ENCODE measurements around the gene SLC9A8.

SLC9A8 gene

DNA sequence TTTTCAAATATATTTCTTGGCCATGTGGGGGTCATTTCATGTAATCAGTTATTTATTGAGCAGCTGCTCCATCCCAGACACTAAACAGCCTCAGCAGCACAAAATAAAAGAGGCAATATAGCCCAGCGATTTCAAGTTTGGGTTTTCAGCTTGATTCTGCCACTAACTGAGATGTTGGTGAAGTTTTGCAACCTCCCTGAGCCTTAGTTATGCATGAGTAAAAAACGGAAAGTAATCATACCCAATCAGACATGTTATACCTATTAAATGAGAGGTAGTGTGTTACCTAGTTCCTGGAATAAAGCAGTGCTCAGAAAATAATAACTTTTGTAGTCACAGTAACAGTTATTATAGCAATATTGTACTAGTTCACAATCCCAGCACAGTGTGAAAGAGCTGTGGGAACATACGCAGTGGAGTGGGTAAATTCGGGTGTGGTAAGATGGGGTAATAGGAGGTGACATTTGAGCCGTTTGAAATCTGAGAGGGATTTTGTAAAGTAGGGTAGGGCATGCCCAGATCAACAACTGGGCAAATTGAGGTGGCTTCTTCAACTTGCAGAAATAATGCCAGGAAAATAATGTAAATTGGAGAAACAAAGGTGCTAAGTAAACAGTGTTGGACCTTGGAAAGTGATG lies 1.5 kb downstream of the SLC9A8 start:
- DNase-seq (ENCODE audit: low spot score): no peak

DNA sequence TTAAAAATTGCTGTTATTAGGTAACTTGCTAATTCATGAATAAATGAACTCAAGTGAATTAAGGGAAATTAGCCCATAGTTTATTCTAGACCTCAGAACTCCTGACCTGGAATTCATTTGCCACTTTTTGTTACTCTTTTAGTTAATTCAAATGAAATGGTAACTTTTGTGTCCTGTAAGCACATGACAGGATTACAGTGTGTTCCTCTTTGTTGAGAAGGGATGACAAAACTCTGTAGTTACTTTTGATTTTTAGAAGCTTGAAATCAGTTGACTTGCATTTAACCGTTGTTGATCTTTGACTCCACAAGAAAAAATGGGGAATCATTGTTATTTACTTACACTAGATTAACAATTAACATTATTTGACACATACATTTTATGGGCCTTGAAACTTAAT lies 6.2 kb downstream of the SLC9A8 start:
- DNase-seq (ENCODE audit: low spot score): no peak

DNA sequence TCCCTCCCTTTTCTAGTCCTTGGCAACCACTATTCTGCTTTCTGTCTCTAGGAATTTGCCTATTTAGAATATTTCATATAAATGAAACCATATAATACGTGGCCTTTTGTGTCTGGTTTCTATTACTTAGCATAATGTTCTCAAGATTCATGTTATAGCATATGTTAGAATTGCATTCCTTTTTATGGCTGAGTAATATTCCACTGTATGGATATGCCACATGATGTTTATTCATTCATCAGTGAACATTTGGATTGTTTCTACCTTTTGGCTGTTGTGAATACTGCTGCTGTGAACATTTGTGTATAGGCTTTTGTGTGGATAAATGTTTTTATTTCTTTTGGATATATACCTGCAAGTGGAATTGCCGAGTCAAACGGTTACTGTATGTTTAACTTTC lies 7.1 kb downstream of the SLC9A8 start:
- DNase-seq (ENCODE audit: low spot score): no peak

DNA sequence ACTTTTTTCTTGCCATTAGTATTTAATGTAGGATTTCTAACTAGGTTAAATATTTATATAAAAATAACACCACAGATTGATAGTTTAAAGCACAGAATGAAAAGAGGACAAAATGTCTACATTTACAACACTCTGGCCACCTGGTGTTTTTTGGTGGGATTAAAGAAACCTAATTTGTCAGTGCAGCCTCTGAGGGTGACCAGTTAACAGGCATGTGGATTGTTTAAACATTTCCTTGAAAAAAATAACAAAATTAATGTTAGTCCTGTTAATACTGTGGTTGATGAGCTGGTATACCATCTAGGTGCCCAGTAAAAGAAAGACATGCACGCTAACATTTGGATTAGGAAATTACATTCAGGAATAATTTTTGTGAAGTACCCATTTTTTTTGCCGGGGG lies 8.8 kb downstream of the SLC9A8 start:
- no peak for DNase-seq (ENCODE audit: low spot score)

DNA sequence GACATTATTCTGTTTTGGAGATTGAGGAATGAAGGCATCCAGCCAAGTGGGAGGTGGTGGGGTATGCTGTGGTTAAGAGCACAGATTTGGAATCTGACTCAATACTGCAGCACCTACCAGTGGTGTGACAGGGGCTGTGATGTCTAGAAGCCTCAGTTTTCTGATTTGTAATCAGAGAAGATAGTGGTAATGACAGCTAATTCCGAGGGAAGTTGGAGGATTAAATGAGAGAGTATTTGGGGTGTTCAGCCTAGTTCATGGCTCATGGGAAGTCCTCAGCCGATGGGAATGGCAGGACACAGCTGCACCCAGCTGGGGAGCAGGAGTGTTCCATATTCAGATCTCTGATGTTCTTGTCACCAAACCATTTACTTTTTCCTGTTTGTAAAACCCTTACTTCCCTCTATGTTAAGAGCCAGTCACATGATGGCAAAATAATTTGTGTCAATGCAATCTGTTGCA lies 9.3 kb downstream of the SLC9A8 start:
- DNase-seq (ENCODE audit: low spot score): no peak

DNA sequence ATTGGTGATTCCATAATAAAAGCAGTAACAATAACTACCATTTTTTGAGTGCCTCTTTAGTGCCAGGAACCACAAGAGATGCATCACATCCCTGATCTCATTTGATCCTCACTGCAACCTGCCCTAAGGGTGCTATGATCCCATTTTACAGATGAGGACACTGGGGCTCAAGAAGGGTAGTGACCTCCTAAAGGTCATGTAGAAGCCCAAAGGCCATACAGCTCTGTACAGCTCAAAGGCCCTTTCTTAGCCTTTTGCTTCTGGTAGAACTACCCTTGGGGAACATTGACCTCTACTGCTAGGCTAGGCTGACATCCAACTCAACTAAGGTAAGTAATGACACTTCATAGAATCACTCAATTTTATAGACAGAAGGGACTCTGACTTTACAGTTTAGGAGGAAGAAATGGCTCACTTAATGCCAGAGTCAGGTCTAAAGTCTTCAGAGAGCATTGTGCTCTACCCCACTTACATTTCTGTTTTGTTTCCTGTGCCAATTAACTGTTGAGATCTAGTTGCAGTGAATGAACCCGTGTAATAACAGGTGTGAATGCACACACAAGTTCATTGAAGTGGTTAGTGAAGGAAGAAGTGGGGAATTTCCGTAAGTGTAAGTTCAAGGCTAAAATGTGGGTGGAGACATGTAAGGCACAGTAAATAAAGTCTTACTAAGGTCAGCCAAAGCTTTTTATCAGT lies 10.7 kb downstream of the SLC9A8 start:
- DNase-seq (ENCODE audit: low spot score): no peak

DNA sequence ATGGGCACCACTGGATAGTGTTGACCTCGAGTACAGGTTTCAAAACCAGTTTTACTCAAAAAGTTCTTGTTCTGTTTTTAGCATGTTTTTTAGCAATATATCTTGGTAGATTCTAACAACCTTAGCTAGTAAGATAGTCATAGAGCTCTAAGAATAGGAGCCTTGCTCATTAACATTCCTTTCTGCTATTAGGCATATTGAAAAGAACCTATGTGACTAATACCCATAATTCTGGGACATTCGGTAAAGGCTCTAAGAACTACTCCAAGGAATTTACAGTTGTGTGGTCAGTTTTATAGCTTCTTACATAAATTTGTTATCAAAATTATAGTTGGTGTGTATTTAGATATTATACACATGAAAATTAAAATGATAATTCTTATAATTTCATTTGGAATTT lies 11.6 kb downstream of the SLC9A8 start:
- no peak for DNase-seq (ENCODE audit: low spot score)

DNA sequence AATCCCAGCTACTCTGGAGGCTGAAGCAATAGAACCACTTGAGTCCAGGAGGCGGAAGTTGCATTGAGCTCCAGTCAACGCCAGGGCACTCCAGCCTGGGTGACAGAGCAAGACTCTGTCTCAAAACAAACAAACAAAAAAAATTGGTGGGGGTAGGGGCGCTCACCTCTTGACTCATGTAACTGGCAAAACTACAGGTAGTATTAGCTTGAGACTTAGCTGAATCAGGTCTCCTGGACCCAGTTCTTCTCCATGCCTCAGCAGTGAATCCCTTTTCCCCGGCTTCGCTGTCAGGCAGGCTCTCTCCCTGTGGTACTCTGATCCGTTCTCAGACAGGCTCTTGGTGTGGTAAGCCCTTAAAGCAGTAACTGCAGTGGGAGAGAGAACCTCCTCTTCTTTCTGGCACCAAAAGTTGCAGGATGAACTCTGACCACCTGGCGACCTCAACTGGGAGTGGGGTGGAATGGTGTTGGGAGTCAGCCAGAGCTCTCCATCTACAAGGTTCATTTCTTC lies 12.9 kb downstream of the SLC9A8 start:
- no peak for DNase-seq (ENCODE audit: low spot score)

DNA sequence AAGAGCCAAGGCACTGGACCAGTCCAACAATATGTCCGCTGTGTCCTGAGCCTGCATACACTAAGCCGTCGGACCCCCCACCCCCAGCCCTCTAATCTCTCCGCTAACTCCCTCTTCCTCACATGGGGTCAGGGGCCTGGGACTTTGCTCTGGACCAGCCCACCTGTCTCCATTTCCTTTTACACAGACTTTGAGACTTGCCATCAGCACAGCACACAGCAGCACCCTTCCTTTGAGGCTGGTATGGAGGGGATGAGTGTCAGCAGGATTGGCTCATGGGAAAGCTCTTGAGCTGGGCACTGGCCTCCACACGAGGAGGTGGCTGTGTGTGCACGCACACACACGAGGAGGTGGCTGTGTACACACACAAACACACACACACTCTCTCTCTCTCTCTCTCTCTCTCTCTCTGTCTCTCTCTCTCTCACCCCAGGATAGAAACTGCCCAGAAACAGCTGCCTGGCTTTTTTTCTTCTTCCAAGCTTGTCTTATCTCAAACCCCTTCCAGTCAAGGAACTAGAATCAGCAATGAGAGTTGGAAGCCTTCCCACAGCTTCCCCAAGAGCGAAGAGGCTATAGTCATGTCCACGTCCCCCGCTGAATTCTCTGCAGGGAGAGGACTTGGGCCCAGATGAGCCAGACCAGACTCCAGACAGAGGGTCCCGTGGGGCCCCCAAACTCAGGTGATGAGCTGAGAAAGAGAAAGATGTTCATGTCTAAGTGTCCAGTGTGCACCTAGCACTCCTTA lies 18.6 kb downstream of the SLC9A8 start:
- DNase-seq (ENCODE audit: low spot score): no peak

DNA sequence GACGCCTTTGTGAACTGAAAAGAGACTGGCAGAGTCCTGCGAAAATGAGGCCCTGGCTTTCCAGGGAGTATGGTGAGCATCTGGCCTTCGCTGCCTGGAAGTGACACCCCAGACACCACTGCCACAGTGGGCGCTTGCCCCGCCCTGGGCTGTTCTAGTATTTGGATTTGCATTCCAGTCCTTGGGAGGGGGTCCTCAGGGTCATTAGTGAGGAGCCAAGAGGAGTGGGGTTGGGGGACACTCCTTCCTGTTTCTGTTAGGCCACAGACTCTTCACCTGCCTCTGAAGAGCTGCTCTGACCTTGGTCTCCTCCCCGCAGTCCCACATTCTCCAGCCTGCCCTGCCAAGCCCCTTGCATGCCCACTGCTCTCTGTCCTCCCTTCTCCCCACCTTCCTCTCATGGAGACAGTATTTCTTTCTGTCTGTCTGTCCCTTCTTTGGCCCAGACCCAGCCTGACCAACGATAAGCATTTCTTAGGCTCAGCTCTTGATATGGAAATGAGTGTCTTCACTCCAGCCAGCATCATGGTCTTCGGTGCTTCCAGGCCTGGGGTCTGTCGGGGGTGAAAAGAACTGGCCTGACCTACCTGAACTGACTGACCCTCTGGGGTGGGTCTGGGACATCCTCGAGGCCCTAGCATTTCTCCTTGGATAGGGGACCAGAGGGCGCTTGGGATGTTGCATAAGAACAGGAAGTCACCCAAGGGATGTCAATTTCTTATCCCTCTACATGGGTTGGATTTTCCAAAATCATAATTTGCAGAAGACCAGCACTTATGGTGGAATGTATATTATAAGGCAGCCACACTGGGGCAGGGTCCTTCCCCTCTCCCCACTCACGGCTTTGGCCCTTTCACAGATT lies 19.4 kb downstream of the SLC9A8 start:
- no peak for DNase-seq (ENCODE audit: low spot score)

DNA sequence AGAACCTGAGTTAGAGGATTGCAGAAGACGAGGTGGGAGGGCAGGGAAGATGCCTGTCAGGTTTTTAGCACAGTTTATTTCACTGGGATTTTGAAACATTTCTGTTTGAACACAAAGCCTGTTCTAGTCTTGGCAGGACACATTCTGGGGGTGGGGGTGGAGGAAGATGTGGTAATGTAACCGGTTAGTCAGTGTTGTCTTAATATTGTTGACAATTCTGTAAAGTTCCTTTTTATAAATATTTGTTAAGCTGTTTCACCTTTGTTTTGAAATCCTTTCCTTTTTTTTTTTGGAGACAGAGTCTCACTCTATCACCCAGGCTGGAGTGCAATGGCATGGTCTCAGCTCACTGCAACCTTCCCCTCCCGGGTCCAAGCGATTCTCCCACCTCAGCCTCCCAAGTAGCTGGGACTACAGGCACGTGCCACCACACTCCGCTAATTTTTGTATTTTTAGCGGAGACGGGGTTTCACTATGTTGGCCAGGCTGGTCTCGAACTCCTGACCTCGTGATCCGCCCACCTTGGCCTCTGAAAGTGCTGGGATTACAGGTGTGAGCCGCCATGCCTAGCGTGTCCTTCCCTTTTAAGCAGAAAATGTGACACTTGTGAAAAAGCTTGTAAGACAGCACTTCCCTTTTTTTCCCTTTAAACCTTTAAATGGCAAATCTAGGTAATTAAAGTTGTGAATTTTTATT lies 20.2 kb downstream of the SLC9A8 start:
- DNase-seq (ENCODE audit: low spot score): no peak

DNA sequence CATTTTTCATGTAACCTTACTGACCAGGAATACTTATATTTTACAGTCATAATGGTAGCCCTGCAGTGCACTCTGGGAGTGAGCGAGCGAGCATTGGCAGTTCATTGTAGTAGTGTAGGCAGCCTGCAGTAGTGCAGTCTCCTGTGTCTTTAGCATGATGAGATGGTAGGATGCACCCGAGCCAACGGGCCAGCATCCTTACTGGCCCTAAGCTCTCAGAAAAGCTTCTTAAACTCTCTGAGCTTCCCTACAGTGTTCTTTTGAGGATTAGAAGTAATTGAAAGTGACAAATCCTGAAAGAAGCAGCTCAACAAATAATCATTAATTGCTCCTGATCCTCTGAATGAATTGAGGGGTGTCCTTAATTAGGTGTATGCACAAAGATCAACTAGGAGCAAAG lies 20.9 kb downstream of the SLC9A8 start:
- DNase-seq (ENCODE audit: low spot score): peak; percentile 92

DNA sequence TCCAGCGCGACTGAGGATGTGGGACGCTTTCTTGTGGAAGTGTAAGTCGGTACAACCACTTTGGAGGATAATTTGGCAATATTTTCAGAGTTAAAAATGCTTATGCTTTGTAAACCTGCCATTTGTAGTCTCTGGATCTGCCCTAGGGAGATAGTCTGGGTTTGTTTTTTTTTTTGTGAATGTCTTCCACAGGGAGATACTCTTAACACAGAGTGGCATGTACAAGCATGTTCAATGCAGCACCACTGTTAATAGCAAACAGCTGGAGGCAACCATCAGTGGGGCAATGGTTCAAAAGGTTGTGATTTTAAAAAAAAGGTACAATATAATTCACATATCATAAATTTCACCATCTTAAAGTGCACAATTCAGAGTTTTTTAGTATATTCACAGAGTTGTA lies 22.4 kb downstream of the SLC9A8 start:
- DNase-seq (ENCODE audit: low spot score): no peak

DNA sequence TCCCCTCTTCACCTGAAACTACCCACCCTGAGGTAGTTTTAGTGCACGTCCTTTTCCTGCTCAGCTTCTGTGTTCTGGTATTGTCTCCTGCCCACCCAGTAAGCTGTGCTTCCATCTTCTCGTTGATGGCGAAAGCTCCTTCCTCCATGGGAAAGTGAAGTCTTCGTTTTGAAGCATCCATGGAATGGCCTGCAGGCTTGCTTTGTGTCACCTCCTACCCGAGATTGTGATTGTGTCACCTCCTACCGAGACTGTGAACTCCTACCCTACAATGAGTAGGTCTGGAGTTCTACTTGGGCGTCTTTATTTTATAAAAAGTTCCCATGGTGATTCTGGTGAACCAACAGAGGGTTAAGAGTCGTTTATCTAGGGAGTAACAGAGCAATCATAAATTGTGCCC lies 25.9 kb downstream of the SLC9A8 start:
- no peak for DNase-seq (ENCODE audit: low spot score)

DNA sequence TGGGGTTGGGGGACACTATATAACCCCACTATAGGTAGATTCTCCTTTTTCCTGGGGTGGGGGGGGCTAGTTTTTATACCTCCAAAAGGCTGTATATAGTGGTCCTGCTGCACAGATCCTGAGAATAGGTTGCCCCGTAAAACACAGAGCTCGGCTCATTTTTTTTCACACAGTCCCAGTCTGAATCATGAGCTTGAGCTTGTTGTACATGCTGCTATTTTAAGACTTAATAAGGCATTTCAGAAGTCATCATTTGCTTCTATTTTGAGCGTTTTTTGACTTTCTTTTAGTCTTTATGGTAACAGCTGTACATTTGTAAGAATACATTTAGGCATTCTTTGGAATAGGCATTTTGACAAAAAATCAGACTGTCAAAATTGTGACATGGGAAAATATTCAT lies 30.5 kb downstream of the SLC9A8 start:
- no peak for DNase-seq (ENCODE audit: low spot score)

DNA sequence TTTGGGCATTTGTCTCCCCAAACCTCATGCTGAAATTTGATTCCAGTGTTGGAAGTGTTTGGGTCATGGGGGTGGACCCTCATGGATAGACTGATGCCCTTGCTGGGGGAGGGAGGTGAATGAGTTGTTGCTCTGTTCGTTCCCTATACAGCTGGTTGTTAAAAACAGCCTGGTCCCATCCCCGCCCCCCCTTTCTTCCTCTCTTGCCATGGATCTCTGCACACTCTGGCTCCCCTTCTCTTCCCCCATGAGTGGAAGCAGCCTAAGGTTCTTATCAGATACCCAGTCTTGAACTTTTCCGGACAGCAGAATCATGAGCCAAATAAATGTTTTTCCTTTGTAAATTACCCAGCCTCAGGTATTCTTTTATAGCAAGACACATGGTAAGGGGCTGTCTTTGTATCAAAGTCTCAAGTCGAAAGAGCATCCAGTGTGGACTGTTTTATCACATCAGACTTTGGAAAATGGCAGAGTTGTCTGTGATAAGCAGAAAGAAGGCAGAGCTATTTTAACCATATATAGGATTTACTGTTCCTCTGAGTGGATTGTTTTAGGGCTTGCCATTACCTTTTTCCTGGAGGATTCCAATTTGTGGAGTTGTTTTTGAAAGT lies 31.2 kb downstream of the SLC9A8 start:
- no peak for DNase-seq (ENCODE audit: low spot score)

DNA sequence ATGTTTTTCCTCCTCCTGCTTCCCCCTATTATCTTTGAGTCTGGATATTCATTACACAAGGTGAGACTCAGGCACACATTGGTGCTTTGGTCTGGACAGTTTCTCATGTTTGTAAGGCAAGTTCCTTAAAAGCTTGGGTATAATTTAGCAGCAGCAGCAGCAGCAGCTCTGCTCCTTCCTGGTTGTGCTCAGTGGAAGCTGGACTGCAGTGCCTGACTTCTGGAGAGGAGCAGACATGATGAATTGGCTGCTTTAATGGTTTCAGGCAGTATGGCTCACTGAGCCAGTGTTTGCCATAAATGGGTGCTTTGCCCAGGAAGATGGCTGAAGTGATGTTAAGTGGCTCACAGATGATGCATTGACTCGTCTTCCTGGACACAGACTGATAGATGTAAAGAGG lies 32.4 kb downstream of the SLC9A8 start:
- DNase-seq (ENCODE audit: low spot score): no peak

DNA sequence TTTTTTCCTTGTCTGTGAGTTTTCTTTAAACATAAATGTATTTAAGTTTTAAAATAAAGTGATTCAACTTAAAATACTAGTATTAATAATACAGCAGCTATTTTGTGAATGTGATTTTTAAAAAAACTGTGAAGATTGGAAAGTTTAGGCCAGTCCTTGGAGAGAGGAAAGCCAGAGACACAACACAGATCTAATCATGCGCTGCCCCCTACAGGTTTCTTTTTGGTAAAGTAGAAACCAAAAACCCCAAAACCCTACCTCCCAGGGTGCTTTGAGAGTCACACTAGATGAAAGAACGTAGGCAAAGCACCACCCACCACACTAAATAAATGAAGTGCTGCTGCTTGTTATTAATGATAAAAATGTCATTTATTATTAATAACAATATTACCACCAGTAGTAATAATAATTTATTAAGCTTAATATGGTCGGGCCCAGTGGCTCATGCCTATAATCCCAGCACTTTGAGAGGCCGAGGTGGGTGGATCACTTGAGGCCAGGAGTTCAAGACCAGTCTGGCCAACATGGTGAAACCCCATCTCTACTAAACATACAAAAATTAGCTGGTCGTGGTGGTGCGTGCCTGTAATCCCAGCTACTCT lies 33.7 kb downstream of the SLC9A8 start:
- peak; percentile 72 for DNase-seq (ENCODE audit: low spot score)

DNA sequence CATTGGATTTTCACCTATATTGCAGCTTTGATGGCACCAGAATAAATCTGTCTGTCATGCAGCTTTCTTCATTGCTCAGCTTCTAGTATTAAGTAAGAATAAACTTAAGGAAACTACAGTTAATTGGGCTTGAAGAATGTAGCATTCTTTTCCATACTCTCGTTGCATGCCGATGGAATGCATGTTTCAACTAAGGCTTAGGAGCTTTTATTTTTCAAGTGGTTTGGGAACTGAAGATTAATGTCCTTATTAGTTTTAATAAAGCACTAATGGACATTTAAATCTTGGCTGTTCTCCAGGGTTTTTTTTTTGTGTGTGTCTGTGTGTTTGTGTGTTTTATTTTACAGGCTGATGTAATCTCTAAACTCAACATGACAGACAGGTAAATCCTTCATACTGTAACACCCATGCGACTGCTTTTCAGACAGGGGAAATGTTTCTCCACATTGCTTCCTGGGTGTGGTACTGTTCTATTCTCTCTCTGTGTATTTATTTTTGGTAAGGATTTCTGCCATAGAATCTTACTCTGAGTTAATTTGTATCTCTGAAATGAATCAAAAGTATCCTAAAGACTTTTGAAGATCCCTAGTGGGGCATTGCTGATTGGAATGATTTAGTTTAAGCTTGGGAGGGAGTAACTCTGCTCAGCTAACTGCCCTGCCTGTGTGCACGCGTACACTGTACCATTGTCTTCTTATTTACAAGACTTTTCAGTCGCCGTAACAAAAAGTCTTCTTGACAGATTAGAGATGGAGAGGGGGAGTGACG lies 38.0 kb downstream of the SLC9A8 start:
- no peak for DNase-seq (ENCODE audit: low spot score)

DNA sequence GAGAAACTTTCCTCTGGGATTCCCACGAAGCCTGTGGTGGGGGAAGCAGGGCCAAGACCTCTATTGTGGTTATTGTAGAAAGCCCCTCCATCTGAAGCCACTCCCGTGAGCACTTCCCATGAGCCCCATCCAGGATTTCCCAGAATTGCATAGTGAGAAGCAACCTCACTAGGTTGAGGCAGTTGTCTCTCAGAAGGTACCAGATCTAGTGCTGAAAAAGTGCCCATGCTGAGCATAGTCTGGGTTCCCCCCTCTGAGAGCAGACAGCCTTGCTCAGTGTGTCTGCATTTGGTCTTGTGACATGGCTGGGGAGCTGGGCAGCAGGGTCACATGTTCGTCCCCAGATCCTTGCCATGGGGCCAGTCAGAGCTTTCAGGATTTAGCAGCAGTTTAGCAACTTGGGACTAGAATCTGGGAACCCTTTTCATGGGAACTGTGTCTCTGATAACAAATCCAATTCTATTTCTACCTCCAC lies 38.6 kb downstream of the SLC9A8 start:
- DNase-seq (ENCODE audit: low spot score): no peak
